ENCODE measurements around the gene TRIP10. TPM values are rescaled to one million over a fixed set of nuclear protein-coding genes. Genes with fewer than 3 reads are reported as not detected.
"Not testable (repeated sequence)": the region's sequence is repeated elsewhere in the genome, so short reads cannot be mapped to it uniquely, and the experiment has no call there.

Gene TRIP10
- total RNA-seq, 1 experiment from 2014 or later: 49.7 TPM

DNA sequence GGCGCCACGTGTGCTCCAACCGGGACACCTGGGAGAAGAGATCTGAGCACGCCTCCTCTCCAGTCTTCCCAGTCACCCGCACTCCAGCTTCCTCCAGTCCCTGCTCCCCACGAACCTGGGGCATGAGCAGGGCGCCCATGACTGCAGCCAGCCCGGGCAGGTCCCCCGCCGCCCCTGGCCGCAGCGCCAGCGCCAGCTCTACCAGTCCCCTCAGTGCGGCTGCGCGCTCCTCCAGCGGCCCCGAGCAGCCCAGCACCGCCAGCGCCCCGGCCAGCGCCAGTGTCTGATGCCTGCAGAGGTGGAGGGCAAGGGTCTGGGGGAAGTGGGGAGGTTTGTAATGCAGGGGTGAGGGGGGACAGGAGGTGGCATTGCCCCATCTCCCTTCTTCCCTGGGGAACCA, 14.7 kb downstream of the TRIP10 start:
- intact Hi-C loops (cut with micrococcal nuclease): no loop called here
- Mint-ChIP-seq H3K4me3 (ENCODE audit: unreplicated experiment) (no peak overlapping the region), H3K27me3 (ENCODE audit: insufficient read depth, unreplicated experiment) (no peaks in the 10 kb centered on the region), H3K36me3 (ENCODE audit: insufficient read depth, unreplicated experiment) (peaks cover 76% of the 10 kb centered on the region), H3K27ac (ENCODE audit: low read depth, unreplicated experiment) (no peak overlapping the region), H3K9me3 (ENCODE audit: unreplicated experiment) (no peaks in the 10 kb centered on the region), H3K4me1 (ENCODE audit: insufficient read depth, unreplicated experiment) (no peaks in the 10 kb centered on the region)
- POLR2A ChIA-PET: interaction anchor here (0.7 to 1.1 kb wide), 3 partner anchors 11 to 434 kb away, joined by 3 read pairs; no protein-coding TSS in a partner anchor
- BruUV-seq (replicated peaks): no TSS peak
- TF ChIP-seq, protein P1, sequence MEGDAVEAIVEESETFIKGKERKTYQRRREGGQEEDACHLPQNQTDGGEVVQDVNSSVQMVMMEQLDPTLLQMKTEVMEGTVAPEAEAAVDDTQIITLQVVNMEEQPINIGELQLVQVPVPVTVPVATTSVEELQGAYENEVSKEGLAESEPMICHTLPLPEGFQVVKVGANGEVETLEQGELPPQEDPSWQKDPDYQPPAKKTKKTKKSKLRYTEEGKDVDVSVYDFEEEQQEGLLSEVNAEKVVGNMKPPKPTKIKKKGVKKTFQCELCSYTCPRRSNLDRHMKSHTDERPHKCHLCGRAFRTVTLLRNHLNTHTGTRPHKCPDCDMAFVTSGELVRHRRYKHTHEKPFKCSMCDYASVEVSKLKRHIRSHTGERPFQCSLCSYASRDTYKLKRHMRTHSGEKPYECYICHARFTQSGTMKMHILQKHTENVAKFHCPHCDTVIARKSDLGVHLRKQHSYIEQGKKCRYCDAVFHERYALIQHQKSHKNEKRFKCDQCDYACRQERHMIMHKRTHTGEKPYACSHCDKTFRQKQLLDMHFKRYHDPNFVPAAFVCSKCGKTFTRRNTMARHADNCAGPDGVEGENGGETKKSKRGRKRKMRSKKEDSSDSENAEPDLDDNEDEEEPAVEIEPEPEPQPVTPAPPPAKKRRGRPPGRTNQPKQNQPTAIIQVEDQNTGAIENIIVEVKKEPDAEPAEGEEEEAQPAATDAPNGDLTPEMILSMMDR (IDR thresholded peaks at IDR 0.05; ENCODE audit: unreplicated experiment): no peak
- CTCF ChIA-PET: interaction anchor here (0.7 to 0.9 kb wide), 3 partner anchors 9 to 268 kb away, joined by 3 to 4 read pairs (median 3); no protein-coding TSS in a partner anchor
- no peak for DNase-seq (ENCODE audit: unreplicated experiment)

- Mint-ChIP-seq H3K27ac (ENCODE audit: low read depth, unreplicated experiment) (no peak overlapping the region), H3K36me3 (ENCODE audit: insufficient read depth, unreplicated experiment) (peaks cover 70% of the 10 kb centered on the region), H3K4me3 (ENCODE audit: unreplicated experiment) (no peak overlapping the region), H3K9me3 (ENCODE audit: unreplicated experiment) (no peaks in the 10 kb centered on the region), H3K27me3 (ENCODE audit: insufficient read depth, unreplicated experiment) (no peaks in the 10 kb centered on the region), H3K4me1 (ENCODE audit: insufficient read depth, unreplicated experiment) (no peaks in the 10 kb centered on the region)
- no TSS peak for BruUV-seq (replicated peaks)
- intact Hi-C loops (cut with micrococcal nuclease): no loop called here
- POLR2A ChIA-PET: interaction anchor here (0.6 to 1.1 kb wide), 4 partner anchors 11 to 435 kb away, joined by 3 read pairs; no protein-coding TSS in a partner anchor
- CTCF ChIA-PET: interaction anchor here (0.7 to 0.9 kb wide), 3 partner anchors 9 to 269 kb away, joined by 3 to 4 read pairs (median 3); no protein-coding TSS in a partner anchor
- TF ChIP-seq, protein P1 (IDR thresholded peaks at IDR 0.05; ENCODE audit: unreplicated experiment): no peak
- DNase-seq (ENCODE audit: unreplicated experiment): no peak
Observed at GRCh38 chr19:6754653-6755463, 15.4 kb downstream of the TRIP10 start.

- Mint-ChIP-seq H3K4me1 (ENCODE audit: insufficient read depth, unreplicated experiment) (no peaks in the 10 kb centered on the region), H3K36me3 (ENCODE audit: insufficient read depth, unreplicated experiment) (peaks cover 35% of the 10 kb centered on the region), H3K9me3 (ENCODE audit: unreplicated experiment) (no peaks in the 10 kb centered on the region), H3K27me3 (ENCODE audit: insufficient read depth, unreplicated experiment) (no peaks in the 10 kb centered on the region), H3K4me3 (ENCODE audit: unreplicated experiment) (no peak overlapping the region), H3K27ac (ENCODE audit: low read depth, unreplicated experiment) (no peak overlapping the region)
- POLR2A ChIA-PET: interaction anchor here (0.5 to 1.5 kb wide), 5 partner anchors 17 to 103 kb away, joined by 3 to 6 read pairs (median 4); partner anchors contain the start of gene GPR108
- TF ChIP-seq, protein P1 (IDR thresholded peaks at IDR 0.05; ENCODE audit: unreplicated experiment): no peak
- no TSS peak for BruUV-seq (replicated peaks)
- intact Hi-C loops (cut with micrococcal nuclease): no loop called here
- no peak for DNase-seq (ENCODE audit: unreplicated experiment)
- CTCF ChIA-PET: interaction anchor here (1.1 to 1.5 kb wide), 2 partner anchors 23 to 103 kb away, joined by 4 read pairs; partner anchors contain the start of gene GPR108
Observed at GRCh38 chr19:6760606-6761005, 21.1 kb downstream of the TRIP10 start.

GRCh38 chr19:6761053-6761676, 21.7 kb downstream of the TRIP10 start:
- no TSS peak for BruUV-seq (replicated peaks)
- Mint-ChIP-seq H3K9me3 (ENCODE audit: unreplicated experiment) (no peaks in the 10 kb centered on the region), H3K4me1 (ENCODE audit: insufficient read depth, unreplicated experiment) (peaks cover 3% of the 10 kb centered on the region), H3K36me3 (ENCODE audit: insufficient read depth, unreplicated experiment) (peaks cover 35% of the 10 kb centered on the region), H3K4me3 (ENCODE audit: unreplicated experiment) (no peak overlapping the region), H3K27me3 (ENCODE audit: insufficient read depth, unreplicated experiment) (no peaks in the 10 kb centered on the region), H3K27ac (ENCODE audit: low read depth, unreplicated experiment) (no peak overlapping the region)
- intact Hi-C loops (cut with micrococcal nuclease): no loop called here
- TF ChIP-seq, protein P1 (IDR thresholded peaks at IDR 0.05; ENCODE audit: unreplicated experiment): no peak
- DNase-seq (ENCODE audit: unreplicated experiment): no peak
- ChIA-PET CTCF (interaction anchor here (1.5 kb wide), 1 partner anchor 24 kb away, joined by 4 read pairs; the partner anchor contains the start of gene GPR108), POLR2A (interaction anchor here (0.5 to 1.5 kb wide), 7 partner anchors 14 to 130 kb away, joined by 3 to 6 read pairs (median 4); partner anchors contain the start of gene GPR108)

- H3K4me3 Mint-ChIP-seq (ENCODE audit: unreplicated experiment); BruUV-seq (replicated peaks); H3K27me3 Mint-ChIP-seq (ENCODE audit: insufficient read depth, unreplicated experiment); H3K9me3 Mint-ChIP-seq (ENCODE audit: unreplicated experiment); H3K27ac Mint-ChIP-seq (ENCODE audit: low read depth, unreplicated experiment); intact Hi-C loops (cut with micrococcal nuclease): not testable (repeated sequence)
- POLR2A ChIA-PET: interaction anchor here (1.5 kb wide), 1 partner anchor 25 kb away, joined by 6 read pairs; the partner anchor contains the start of gene GPR108
- H3K36me3 Mint-ChIP-seq (ENCODE audit: insufficient read depth, unreplicated experiment): peaks cover 37% of the 10 kb centered on the region
- H3K4me1 Mint-ChIP-seq (ENCODE audit: insufficient read depth, unreplicated experiment): peaks cover 10% of the 10 kb centered on the region
- CTCF ChIA-PET: interaction anchor here (0.6 kb wide), 1 partner anchor 140 kb away, joined by 3 read pairs; no protein-coding TSS in a partner anchor
- DNase-seq (ENCODE audit: unreplicated experiment): peak; percentile 34
Observed at GRCh38 chr19:6762253-6762797, 22.8 kb downstream of the TRIP10 start.
